ENCODE measurements around the gene AUP1. TPM values are rescaled to one million over a fixed set of nuclear protein-coding genes. Genes with fewer than 3 reads are reported as not detected.
A peak's percentile ranks its signal among the peaks of the same experiment; 100 is the strongest.

Gene AUP1
- total and polyA plus RNA-seq, 2 experiments from 2014 or later: 121 to 195 TPM

GRCh38 chr2:74500578-74500946 lies 28.9 kb downstream of the AUP1 start:
- TF ChIP-seq EZH2 (IDR thresholded peaks at IDR 0.05; ENCODE audit: borderline replicate concordance) (no peak), EZH2phosphoT487 (IDR thresholded peaks at IDR 0.05; ENCODE audit: low read depth, severe bottlenecking, unreplicated experiment) (no peak), CTCF (IDR thresholded peaks at IDR 0.05; ENCODE audit: poor library complexity) (no peak)

GRCh38 chr2:74499940-74500577 lies 29.4 kb downstream of the AUP1 start:
- DNase-seq (ENCODE audit: low spot score): no peak
- Histone ChIP-seq H4K20me1 (ENCODE audit: insufficient read depth, poor library complexity, severe bottlenecking) (no peaks in the 10 kb centered on the region), H3K27ac (no peak overlapping the region), H3K4me1 (ENCODE audit: insufficient read depth) (peaks cover 50% of the 10 kb centered on the region), H3K79me2 (peaks cover 20% of the 10 kb centered on the region), H3K36me3 (replicated peaks; ENCODE audit: insufficient read depth, low read depth) (no peaks in the 10 kb centered on the region), H3K4me2 (peak overlapping the region; percentile 98), H3K4me3 (peak overlapping the region; percentile 60), H3K9me3 (ENCODE audit: low read depth) (no peaks in the 10 kb centered on the region), H2AFZ (peak overlapping the region; percentile 72), H3K27me3 (peaks cover 52% of the 10 kb centered on the region), H3K9me2 (replicated peaks; ENCODE audit: insufficient read depth) (no peaks in the 10 kb centered on the region)
- WGBS (ENCODE audit: low lambda C conversion rate, missing lambda C conversion rate): 38% methylated on average over 15 of the region's 15 CpGs
- no peak for TF ChIP-seq CTCF (IDR thresholded peaks at IDR 0.05; ENCODE audit: poor library complexity)
- TF ChIP-seq EZH2 (IDR thresholded peaks at IDR 0.05; ENCODE audit: borderline replicate concordance): no peak
- no peak for TF ChIP-seq EZH2phosphoT487 (IDR thresholded peaks at IDR 0.05; ENCODE audit: low read depth, severe bottlenecking, unreplicated experiment)

More at GRCh38 chr2:74500578-74500946, 28.9 kb downstream of the AUP1 start:
- H3K27me3 ChIP-seq: peaks cover 50% of the 10 kb centered on the region
- no peaks in the 10 kb centered on the region for H3K9me3 ChIP-seq (ENCODE audit: low read depth)
- DNase-seq (ENCODE audit: low spot score): no peak
- H3K9me2 ChIP-seq (replicated peaks; ENCODE audit: insufficient read depth): no peaks in the 10 kb centered on the region
- H3K27ac ChIP-seq: no peak overlapping the region
- H3K4me3 ChIP-seq: no peak overlapping the region
- H3K36me3 ChIP-seq (replicated peaks; ENCODE audit: insufficient read depth, low read depth): no peaks in the 10 kb centered on the region
- H3K4me1 ChIP-seq (ENCODE audit: insufficient read depth): peaks cover 52% of the 10 kb centered on the region
- peak overlapping the region; percentile 98 for H3K4me2 ChIP-seq
- H3K79me2 ChIP-seq: peaks cover 25% of the 10 kb centered on the region
- no peak overlapping the region for H2AFZ ChIP-seq
- no peaks in the 10 kb centered on the region for H4K20me1 ChIP-seq (ENCODE audit: insufficient read depth, poor library complexity, severe bottlenecking)

DNA sequence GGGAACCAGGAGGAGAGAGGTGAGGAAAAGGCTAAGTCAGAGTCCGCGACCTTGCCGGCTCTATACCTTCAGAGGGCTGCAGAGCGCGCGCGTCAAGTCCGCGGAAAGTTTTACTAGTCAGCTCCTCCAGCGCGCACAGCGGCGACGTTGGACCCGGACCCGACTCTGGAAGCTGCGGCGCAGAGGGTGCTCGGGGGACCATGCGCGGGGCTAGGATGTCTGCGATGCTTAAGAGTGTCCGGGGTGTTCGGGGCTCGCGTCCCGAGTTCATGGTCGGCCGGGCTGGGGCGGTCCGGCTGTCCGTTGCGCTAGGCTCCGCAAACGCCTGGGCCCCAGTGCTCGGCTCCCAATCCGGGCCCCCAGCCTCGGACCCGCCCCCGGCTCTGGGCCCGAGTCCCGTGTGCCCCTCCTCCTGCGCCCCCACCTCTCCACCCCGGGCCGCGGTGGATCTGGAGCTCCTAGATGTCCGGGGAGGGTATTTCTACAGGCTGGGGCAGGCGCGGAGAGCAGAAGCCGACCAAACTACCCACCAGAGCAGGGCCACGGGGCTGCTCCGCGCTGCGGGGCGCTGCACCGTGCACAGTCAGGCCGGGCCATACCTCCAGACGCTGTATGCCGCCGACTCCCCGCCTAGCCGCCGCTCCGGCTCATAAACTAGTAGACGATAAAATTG lies 30.1 kb downstream of the AUP1 start, which contains the start of gene LBX2:
Gene LBX2 (minus strand): TSS at position 337 of the 673 bp plus-strand sequence. CDS start 66 bp downstream, at position 271.
- Histone ChIP-seq H3K4me3 (peak within 1 kb of the TSS; percentile 60), H4K20me1 (ENCODE audit: insufficient read depth, poor library complexity, severe bottlenecking) (no peaks in the 10 kb centered on the region), H3K79me2 (peaks cover 14% of the 10 kb centered on the region), H3K27ac (peak within 1 kb of the TSS; percentile 39), H3K9me2 (replicated peaks; ENCODE audit: insufficient read depth) (no peaks in the 10 kb centered on the region), H3K36me3 (replicated peaks; ENCODE audit: insufficient read depth, low read depth) (no peaks in the 10 kb centered on the region), H3K9me3 (ENCODE audit: low read depth) (no peaks in the 10 kb centered on the region), H3K27me3 (peaks cover 52% of the 10 kb centered on the region), H2AFZ (peak within 1 kb of the TSS; percentile 72), H3K4me2 (peak within 1 kb of the TSS; percentile 98), H3K4me1 (ENCODE audit: insufficient read depth) (peaks cover 49% of the 10 kb centered on the region)
- no peak for TF ChIP-seq EZH2phosphoT487 (IDR thresholded peaks at IDR 0.05; ENCODE audit: low read depth, severe bottlenecking, unreplicated experiment)
- TF ChIP-seq CTCF (IDR thresholded peaks at IDR 0.05; ENCODE audit: poor library complexity): no peak
- peak; percentile 75 for TF ChIP-seq EZH2 (IDR thresholded peaks at IDR 0.05; ENCODE audit: borderline replicate concordance)
- 3% methylated on average over 39 of the region's 65 CpGs for WGBS (ENCODE audit: low lambda C conversion rate, missing lambda C conversion rate)
- DNase-seq (ENCODE audit: low spot score): no peak

All from hepatocyte (in vitro differentiated cells).